Stimulated activated CD8-positive, alpha-beta memory T cell treated with anti-CD3 and anti-CD28 coated beads, Interleukin-12 subunit alpha, Interleukin-12 subunit beta, amount 100 ng/mL, for 4 hours (primary cell): Measurements from ENCODE around the gene TFEB.
"Not testable (repeated sequence)": the region's sequence is repeated elsewhere in the genome, so short reads cannot be mapped to it uniquely, and the experiment has no call there.

Experiments
- DNase-seq: peaks from one replicate; pipeline ENCODE4 v3.0.0-alpha.2; 2020; ENCODE audit warnings: low read depth

TFEB gene

DNA sequence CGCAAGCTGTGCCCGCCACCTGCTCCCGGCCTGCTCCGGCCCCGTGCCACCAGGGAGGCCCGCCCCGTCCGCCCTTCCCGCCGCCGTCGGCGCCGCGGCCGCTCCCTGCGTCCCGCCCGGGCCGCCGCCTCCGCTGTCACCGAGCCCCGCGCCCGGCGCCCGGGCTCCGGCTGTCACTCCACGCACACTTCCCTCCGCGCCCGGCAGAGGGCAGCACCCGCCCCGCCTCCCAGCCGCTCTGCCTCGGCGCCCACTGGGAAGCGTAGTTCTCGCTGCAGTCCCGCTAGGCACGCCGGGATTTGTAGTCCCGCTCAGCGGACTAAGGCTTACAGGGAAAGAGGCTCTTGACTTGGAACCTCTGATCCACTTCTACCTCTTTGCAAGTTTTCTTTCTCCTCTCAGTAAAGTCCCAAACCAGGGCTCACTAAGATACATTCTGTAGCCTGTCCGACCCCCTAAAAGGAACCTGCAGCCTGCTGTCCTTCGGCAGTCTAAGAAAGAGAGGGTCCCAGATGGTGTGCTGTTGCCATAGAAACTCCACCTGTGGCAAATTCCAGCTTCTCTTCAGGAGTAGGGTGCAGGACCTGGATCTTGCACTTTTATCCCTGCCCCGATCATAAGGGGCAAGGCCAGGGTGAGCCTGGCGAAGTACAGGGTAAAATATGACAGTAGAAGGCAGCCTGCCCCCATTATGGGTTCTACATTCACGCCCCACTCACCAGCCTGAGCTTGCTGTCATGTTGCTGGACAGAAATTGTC lies at the start of gene TFEB:
Gene TFEB, minus strand, starts transcription at position 182 of the 759 bp plus-strand sequence. CDS start 44,395 bp downstream, outside the sequence.
- DNase-seq = peak; percentile 90

DNA sequence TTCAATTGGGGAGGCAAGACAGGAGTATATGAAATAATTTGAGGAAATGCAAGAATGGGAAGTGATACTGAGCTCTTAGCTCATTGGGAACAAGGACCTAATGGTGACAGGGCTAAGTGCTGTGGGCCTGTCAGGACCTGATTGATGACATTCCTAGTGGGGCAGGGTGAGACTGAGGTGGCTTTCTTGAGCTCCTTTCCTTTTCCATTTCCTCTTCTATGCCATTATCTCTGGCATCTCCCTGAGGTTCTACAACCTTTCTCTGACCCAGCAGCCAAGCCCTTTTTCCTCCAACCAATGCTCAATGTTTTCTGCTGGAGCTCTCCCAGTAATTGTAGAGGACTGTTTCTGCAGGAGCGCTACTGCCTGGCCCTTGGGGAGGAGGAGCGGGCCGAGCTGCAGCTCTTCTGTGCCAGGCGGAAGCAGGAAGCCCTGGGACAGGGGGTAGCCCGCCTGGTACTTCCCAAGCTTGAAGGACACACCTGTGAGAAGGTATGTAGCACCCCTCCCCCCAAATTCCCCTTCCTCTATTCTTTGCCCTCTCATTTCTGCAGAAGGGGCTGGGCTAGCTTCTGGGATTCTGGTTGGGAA lies 49.3 kb upstream of the TFEB start:
- no peak for DNase-seq

GRCh38 chr6:41783106-41783780 lies 47.8 kb upstream of the TFEB start:
- no peak for DNase-seq

GRCh38 chr6:41781366-41781730 lies 45.9 kb upstream of the TFEB start:
- no peak for DNase-seq

DNA sequence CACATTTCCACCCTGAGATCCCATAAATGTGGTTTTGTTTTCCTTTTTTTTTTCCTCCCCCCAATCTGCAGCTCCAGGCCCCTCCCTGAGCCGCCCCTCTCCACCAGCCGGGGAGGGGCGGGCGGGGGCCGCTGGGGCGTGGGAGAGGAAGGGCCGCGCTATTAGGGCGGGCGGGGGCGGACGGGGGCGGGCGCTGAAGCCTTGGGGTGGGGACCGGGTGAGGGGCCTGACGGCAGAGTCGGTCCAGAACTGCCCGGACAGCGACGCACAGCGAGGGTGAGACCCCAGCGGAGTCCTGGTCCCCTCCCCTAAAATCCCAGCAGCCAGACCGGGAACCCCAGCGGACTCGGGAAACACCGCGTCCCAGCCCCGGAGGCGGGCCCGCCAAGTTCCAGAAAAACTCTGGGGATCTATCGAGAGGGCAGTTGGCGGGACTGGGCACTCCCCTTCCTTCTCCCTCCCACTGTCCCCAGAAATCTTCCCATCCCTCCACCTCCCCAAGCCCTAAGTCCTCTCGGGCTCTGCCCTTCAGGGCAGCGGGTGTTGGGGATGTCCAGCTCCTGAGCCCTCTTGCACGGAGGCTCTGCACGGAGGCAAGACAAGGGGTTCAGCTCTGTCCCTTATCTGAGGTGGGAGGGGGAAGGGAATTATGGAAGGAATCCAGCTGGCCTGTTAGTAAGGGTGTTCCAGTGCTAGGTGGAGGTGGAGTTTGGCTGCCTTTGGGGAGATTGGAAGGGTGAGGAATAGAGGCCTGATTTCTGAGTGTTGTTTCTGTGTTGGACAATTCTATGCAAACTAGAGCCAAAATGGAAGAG lies 45.4 kb upstream of the TFEB start, which contains the start of gene PRICKLE4:
Gene PRICKLE4, plus strand, starts transcription at position 232 of the 815 bp plus-strand sequence. CDS start 2,692 bp downstream, outside the sequence.
- no peak for DNase-seq

DNA sequence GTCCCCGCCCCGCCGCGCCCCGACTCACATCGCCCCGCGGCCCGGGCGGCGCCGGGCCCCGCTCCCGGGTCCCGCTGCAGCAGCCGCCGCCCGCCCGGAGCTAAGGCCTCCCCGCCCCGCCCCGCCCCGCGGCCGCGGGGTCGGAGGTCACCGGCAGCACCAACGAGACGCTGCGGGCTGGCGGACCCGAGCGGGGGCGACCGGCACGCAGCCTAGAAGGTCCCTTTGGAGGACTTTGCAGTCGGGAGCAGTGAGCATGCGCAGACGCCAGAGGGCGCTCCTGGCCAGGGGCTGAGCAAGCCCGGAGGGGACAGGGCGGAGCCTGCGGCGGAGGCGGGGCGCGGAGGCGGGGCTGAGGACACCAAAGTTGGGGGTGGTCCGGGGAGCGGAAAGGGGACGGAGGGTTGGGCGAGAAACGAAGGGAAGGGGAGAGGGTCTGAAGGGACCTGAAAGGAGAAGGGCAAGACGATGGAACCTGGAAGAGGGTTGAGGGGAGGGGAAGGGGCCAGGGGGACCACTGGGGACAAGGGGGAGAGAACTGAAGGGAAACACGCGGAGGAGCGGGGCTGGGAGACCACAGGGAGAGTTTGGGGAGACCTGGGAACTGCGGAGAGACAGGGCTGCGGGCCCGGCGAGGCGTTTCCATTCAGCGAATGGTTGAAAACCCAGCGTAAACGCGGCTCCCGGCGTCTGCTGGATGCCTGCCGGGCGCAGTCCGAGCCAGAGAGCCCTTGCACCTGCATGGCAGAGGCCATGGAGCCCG lies 44.6 kb upstream of the TFEB start, which contains the start of gene FRS3:
Gene FRS3, minus strand, starts transcription at position 113 of the 763 bp plus-strand sequence. CDS start 2,913 bp downstream, outside the sequence.
- peak; percentile 98 for DNase-seq

- no peak for DNase-seq
Measured at GRCh38 chr6:41779336-41779735, 43.9 kb upstream of the TFEB start.

DNA sequence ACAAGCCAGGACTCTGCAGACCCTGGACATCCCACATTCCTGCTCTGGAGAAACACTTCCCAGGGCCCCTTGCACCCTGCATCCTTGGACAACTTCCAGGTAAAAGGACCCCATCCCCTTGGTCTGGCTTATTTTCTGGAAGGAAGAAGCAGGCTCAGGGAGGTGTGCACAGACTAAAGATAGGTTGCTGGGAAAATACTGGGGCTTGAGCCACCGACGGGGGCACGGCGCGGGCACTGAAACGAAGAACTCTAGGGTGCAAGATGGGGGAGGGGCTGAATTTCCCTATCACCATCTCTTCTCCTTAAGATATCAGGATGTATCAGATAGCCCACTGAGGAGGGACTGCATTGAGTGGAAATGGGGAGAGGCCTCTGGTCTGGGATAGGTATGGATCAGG lies 43.5 kb upstream of the TFEB start:
- DNase-seq = no peak

DNA sequence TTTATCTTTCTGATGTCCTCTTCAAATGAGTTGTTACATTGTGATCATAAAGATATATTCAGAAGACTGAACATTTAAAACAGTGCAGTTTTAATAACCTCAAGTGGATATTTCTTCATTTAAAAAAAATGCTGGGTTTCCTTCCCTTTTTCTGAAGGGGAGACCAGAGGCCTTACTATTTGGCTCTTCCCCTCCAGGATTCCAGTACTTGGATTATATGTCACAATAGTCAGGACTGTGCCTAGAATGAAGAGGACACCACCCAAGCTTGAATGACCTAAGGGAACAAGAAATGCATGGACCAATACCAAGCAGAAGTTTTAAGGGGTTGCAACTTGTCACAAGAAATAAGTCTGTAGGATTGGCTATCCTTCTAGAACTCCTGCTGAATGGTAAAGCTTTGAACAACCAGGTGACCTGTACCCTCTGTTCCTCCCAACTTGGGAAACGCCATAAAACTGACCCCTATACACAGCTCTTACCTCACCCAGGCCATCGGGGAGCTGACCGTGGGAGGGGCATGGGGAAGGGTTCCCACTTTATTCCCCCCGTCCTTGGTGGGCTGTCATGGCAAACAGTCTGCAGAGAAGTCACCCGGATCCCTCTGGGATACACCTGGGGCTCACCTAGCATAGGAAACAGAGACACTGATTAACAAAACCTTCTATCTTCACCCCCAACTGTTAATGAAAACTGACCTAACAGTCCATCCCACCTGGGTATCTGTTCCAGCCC lies 42.3 kb upstream of the TFEB start:
- no peak for DNase-seq

DNA sequence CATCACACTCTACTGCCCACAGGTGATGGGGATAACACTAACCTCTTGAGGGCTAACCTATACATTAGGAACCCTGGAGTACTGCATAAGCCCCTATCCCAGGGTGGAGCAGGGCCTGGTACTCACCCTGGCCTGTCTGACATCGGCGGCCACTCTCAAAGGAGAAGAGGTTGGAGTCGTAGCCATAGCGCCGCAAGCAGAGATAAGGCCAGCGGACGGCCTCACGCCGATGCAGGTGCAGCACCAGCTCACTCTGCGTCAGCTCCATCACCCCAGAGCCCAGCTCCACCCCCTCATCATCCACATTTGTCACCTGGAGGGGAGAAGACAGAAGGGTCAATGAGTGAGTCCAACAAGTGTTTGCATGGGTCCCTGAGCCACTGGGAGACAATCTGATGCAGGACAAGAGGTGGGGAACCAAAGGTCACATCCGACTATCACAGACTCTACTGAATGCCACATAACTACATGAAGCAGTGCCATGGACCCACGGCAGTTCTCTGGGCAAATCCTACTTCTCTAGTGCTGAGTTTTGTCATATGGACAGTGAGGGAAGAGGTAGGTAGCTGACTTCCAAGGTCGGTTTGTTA lies 40.0 kb upstream of the TFEB start:
- no peak for DNase-seq

- DNase-seq = no peak
Measured at GRCh38 chr6:41774841-41775240, 39.4 kb upstream of the TFEB start.

DNA sequence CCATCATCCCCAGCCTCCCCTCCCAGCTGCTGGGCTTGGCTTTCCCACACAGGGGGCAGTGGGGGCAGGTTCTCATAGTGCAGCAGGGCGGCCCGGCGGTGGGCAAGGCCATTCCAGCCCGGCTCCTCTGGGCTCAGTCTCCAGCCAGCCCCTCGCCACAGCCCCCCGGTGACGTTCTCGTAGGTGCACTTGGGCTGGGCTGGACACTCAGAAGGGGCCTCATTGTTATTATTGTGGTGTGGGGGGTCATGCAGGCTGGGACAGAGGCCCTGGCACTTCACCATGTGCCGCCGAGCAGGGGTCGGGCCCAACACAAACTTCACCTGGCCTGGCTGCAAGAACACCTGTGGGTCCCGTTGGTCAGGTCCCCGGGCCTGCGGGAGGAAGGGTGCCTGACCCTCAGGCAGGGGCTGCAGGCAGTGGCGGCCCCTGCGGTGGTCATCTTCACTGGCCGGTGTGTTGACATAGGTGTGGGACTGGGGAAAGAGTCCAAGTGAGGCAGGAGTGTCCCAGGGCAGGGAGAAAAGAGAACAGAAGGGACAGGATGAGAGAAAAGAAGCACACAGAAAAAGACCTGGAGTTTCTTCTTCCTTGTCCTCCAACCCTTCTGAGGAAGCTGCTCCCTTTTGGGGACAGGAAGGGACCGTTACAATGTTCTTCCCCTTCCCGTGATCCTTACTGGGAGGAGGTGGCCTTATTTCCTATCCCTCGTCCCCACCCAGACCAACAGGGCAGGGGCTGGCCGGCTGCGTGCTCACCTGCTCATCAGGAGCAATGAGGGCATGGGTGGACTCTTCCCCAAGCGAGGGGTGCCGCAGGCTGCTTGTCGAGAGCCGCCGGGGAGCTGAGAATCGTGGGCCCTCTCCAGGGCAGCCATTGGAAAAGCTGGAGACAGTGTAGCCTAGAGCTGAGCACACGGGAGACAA lies 35.9 kb upstream of the TFEB start:
- DNase-seq = no peak

DNA sequence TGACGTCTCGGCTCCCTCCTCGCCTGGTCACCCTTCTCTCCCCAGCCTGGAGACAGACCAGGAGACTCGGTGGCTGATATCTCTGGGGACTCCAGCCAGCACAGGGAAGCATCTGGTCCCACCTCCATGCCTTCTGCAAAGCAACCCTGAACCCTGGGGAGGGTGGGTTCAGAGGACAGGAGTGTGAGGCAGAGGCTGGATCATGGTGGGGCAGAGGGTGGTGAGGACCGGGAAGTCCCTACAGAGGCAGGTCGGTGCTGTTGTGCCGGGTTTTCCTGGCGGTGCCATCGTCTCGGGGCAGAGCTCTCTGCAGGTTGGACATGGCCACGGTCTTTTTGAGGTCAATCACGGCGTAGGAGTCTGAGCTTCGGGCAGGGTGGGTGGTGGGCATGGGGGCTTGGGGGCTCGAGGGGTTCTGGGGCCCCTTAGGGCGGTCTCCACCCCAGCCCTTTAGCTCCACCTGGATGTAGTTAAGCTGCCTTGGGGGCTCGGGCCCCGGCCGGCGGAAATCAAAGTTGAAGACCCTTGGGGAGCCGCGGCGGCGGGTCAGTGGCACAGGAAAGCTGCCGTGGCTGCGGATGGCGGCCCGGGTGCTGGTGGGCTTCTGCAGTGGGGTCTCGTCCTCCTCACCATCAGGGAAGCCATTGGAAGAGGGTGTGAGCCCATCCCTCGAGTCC lies 35.1 kb upstream of the TFEB start:
- no peak for DNase-seq

DNA sequence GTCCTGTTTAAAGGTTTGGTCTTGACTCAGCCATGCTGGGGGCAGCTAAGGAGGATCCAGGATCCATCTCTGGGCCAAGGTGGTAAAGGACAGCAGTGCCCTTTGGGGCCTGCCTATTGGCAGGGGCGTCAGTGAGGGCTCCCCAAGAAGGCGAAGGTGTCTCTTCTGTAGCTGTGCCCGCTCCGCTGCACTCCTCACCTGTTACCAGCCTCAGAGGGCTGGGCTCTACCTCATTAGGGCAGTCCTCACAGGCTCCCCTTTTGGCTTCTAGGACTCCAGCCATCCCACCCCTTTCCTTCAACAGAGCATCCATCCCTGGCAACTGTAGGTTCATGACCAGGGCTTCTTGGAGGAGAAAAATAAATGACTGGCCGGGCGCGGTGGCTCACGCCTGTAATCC lies 34.0 kb upstream of the TFEB start:
- no peak for DNase-seq

DNA sequence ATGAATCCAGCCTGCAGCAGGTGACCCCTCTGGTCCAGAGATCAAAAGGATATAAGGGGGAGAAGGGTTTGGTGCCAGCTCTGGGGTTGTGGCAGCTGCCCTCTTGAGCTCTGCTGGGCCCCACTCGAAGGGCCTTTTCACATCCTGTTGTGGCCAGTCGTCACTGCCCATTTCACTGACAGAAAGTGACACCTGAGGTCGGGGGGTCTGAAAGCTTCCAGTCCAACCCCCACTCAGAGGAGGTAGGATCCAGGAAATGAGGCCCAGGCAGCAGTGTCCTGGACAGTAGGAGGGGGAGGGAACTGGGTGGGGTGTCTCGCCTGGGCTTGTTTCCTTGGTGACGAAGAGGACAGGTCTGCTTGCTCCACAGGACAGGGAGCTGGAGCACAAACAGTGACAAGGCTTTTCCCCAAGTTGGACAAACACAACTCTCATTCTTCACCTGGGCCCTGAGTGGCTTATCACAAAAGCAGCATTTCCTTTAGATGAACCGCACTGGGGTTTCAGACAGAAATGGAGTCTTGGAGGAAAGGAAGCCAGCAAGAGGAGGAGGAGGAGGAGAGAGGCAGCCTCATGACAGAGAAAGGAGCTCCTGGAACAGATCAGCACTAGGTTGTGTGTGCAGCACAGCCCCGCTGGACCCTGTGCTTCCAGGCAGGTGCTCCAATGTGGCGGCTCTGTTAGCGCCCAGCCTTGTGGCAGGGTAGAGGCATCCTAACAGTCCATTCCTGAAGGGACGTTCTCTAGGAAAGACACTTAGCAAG lies 33.3 kb upstream of the TFEB start:
- DNase-seq = no peak

GRCh38 chr6:41767112-41767833 lies 31.9 kb upstream of the TFEB start:
- no peak for DNase-seq

DNA sequence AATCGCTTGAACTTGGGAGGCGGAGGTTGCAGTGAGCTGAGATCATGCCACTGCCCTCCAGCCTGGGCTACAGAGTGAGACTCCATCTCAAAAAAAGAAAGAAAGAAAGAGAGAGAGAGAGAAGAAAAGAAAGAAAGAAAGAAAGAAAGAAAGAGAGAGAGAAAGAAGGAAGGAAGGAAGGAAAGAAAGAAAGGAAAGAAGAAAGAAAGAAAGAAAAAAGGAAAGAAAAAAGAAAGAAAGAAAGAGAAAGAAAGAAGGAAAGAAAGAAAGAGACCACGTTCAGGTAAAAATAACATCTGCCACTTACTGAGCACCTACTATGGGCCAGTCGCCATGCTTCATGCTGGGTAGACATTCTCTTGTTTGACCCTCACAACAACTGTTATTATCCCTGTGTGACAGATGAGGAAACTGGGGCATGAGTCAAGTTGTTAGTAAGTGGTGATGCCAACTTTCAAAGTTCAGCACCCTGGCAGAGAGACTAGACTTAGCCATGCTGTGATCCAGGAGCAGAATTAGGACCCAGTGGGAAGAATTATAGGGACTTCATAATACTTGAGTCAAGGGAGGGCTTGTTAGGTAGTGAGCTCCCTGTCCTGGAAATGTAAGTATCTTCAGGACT lies 30.7 kb upstream of the TFEB start:
- not testable (repeated sequence) for DNase-seq
